GM12874 (cell line): ENCODE data around the gene PRKAR1B.

ENCODE experiments used
- TF ChIP-seq, protein P1 (sequence below): IDR thresholded peaks from 2 replicates; pipeline ENCODE4 v1.5.1; 2011; ENCODE audit warnings: low read depth, mild to moderate bottlenecking, control low read depth, low read length, moderate library complexity; ENCODE audit not compliant: insufficient read depth

Gene PRKAR1B

DNA sequence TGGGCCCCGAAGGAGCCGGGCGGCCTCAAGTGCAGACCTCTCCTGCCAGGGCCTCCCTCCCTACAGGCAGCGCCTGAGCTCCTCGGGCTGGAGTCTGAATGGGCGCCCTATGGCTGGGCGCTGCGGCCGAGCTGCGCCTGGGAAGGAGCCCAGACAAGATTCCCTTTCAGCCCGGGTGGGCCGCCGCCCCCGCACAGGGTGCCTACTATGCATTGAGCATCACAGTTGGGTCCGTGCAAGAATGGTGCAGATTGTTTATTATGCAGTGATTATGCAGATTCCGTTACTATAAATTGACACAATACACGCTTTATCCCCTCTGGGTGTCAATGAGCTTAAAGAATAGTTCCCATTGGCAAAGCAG, 130.3 kb downstream of the PRKAR1B start:
- TF ChIP-seq, protein P1, sequence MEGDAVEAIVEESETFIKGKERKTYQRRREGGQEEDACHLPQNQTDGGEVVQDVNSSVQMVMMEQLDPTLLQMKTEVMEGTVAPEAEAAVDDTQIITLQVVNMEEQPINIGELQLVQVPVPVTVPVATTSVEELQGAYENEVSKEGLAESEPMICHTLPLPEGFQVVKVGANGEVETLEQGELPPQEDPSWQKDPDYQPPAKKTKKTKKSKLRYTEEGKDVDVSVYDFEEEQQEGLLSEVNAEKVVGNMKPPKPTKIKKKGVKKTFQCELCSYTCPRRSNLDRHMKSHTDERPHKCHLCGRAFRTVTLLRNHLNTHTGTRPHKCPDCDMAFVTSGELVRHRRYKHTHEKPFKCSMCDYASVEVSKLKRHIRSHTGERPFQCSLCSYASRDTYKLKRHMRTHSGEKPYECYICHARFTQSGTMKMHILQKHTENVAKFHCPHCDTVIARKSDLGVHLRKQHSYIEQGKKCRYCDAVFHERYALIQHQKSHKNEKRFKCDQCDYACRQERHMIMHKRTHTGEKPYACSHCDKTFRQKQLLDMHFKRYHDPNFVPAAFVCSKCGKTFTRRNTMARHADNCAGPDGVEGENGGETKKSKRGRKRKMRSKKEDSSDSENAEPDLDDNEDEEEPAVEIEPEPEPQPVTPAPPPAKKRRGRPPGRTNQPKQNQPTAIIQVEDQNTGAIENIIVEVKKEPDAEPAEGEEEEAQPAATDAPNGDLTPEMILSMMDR = no peak

DNA sequence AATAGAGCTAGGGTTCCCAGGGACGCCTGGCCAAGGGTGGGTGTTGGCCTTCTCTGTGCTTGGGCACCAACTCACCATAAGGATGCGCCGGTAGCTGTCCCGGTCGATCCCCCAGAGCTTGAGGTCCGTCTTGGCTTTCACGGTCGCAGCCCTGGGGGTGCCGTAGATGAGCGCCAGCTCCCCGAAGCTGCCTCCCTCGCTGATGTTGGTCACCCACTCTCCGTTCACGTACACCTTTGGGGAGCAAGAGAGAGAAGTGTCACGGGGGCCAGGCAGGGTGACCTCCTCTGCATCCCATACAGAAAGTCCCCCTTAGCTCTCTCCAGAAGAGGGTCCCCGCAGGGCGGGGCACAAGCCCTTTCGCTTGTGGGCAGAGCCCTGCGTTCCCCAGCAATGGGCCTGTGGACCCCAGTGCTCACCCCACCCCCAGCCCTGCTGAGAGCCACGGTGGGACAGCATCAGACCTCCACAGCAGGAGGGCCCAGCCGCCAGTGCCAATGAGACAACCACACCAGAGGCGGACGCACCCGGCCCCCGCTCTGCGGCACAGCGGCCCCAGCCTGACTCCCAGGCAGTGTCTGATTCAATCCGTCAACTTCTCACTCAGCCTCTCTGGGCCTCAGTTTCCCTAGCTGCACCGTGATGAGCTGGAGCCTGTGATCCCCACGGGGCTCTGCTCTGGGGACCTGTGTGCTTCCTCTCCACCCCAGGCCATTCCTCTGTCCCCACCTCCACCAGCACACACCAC, 130.8 kb downstream of the PRKAR1B start:
- TF ChIP-seq, protein P1 = no peak

DNA sequence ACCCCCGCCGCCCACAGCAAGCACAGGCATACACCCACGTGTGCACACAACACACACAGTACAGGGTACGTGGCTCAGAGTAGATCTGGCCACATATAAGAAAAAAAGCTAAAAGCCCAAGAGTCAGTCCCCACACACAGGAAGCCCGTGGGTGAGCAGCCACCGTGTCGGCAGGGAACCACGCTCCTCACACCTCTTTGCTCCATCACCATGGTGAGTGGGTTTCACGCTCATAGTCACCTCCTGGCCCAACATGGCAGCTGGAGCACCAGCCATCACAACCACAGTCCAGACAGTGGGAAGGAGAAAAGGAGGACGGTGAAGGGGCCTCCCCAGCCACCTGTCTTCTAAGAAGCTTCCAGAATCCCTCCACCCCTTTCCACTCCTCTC, 131.5 kb downstream of the PRKAR1B start:
- TF ChIP-seq, protein P1 = no peak

DNA sequence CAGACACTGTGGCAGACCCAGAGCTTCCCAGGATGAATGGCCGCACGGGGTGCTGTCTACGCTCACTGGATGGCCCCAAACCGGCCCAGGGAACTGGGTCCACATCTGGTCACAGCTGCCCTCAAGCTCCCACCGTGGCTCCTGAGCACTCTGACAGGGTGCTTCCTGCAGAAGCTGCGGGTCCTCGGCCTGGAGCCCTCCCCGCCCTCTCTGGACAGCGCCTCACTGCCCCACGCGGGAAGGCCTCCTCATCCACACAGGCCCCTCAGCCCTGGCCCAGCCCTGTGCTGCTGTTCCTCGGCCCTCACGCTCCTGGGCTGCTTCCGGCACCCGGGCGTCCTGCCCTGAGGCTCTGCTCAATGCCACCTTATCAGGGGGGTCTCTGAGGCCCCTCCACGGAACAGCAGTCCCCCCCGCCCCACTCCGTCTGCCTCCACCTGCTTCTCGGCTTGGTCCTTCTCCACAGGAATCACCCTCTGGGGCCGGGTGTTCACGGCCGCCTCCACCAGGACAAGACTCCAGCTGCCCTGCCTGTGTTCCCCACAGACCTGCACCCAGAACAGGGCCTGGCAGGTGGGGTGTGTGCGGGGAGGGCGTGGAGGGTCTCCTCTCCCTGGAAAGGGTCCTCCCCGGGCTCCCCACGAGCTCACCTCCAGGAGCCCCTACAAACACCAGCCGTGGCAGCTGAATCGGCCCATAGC, 132.0 kb downstream of the PRKAR1B start:
- TF ChIP-seq, protein P1 = no peak

DNA sequence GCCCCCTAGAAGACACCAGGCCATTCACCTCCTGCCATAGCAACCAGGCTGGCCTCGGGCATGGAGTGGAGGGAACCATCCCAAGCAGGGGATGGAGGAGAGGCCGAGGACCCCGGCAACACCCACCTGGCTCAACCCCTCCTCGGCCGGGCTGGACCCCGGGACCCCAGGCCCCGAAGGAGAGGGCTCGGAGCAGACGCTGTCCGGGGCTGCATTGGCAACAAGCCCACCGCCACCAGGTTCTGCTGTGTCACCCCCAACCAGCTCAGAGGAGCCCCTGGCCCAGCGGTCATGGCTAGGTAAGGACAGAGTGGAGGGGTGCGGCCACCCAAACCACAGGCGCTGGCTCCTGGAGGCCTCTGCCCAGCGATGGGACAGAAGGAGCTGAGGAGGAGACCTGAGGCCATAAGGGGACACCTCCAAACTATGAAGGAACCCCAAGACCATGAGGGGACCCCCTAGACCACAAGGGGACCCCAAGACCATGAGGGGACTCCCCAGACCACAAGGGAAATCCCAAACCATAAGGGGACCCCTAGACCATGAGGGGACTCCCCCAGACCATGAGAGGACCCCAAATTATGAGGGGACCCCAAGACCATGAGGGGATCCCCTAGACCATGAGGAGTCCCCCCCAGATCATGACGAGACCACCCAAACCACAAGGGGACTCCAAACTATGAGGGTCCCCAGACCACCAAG, 132.7 kb downstream of the PRKAR1B start:
- TF ChIP-seq, protein P1 = no peak

DNA sequence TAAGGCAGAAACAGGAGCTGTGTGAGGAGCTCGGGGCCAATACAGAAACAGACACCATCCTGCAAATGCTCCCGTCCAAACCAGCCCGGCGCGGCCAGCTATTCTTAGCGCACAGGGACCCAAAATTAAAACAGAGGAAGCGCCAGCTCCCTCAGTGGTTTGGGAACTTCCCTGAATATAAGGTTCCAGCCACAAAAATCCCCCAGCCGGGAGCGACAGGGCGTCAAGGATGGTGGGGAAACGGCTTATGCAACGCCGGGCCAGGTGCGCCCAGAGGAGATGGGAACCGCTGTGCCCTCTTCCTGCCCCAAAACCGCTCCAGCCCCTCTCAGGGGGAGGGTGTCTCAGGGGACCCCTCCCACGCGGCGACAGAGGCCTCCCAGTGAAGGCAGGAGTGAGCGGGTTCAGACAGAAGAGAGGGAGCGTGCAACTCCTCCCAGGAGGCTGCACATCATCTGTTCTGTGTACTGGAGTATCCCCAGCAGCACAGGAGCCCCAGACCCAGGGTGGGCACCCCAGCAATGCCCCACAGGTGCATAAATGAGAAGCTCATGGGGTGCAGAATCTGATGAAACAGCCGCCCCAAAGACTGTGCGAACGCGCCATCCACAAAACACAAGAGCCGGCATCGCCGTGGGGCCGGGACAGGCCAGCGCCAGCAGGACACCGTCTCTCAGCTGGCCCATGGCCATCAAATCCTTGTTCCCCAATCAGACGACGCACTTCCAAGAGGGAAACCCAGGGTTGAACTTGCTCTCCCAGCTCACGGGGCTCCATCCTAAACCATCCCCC, 133.6 kb downstream of the PRKAR1B start:
- TF ChIP-seq, protein P1 = no peak
